ENCODE results near the gene ARHGAP28.

GRCh38 chr18:6934859-6935258 lies 205.3 kb downstream of the ARHGAP28 start:
- TF ChIP-seq, protein P1, sequence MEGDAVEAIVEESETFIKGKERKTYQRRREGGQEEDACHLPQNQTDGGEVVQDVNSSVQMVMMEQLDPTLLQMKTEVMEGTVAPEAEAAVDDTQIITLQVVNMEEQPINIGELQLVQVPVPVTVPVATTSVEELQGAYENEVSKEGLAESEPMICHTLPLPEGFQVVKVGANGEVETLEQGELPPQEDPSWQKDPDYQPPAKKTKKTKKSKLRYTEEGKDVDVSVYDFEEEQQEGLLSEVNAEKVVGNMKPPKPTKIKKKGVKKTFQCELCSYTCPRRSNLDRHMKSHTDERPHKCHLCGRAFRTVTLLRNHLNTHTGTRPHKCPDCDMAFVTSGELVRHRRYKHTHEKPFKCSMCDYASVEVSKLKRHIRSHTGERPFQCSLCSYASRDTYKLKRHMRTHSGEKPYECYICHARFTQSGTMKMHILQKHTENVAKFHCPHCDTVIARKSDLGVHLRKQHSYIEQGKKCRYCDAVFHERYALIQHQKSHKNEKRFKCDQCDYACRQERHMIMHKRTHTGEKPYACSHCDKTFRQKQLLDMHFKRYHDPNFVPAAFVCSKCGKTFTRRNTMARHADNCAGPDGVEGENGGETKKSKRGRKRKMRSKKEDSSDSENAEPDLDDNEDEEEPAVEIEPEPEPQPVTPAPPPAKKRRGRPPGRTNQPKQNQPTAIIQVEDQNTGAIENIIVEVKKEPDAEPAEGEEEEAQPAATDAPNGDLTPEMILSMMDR (IDR thresholded peaks at IDR 0.05) = no peak
- no peak for TF ChIP-seq POLR2A (IDR thresholded peaks at IDR 0.05)
